ENCODE data around the gene PATJ. TPM values are rescaled to one million over a fixed set of nuclear protein-coding genes. Genes with fewer than 3 reads are reported as not detected.

PATJ gene
- polyA plus RNA-seq, 1 of the 3 experiments (the other 2 are of a cell fraction) = 3.0 TPM

- no peaks in the 10 kb centered on the region for H3K36me3 ChIP-seq (replicated peaks in 1 of 2; ENCODE audit: control insufficient read depth in 1 of 2, insufficient read depth in 2 of 2, low read length in 1 of 2)
- H2AFZ ChIP-seq (ENCODE audit: low read depth) = peak overlapping the region; percentile 85; the same call in 1 of the 2 replicates
- POLR2A ChIA-PET = interaction anchor here (1.2 to 1.7 kb wide), 2 partner anchors 18 to 692 kb away, joined by 3 to 5 read pairs; no protein-coding TSS in a partner anchor
- TF ChIP-seq SIN3A (IDR thresholded peaks at IDR 0.05; ENCODE audit: borderline replicate concordance, low read depth, low read length) (no peak), ZBTB33 (IDR thresholded peaks at IDR 0.05; ENCODE audit: borderline replicate concordance, low read depth) (no peak), RCOR1 (IDR thresholded peaks at IDR 0.05; ENCODE audit: low read length) (peak; percentile 31; the same call in 1 of the 2 replicates), RXRA (IDR thresholded peaks at IDR 0.05; ENCODE audit: borderline replicate concordance, low read depth) (no peak), POLR2AphosphoS5 (IDR thresholded peaks at IDR 0.05; ENCODE audit: low read depth, low read length) (no peak)
- H3K9ac ChIP-seq = no peak overlapping the region
- H3K4me1 ChIP-seq (ENCODE audit: control insufficient read depth in 1 of 2, insufficient read depth in 2 of 2, low read depth in 1 of 2, low read length in 1 of 2) = peaks cover 5 to 6% of the 10 kb centered on the region in 2 experiments; a peak in 2 of 4 replicates
- no peaks in the 10 kb centered on the region for H4K20me1 ChIP-seq (ENCODE audit: insufficient read depth)
- H3K27me3 ChIP-seq (ENCODE audit: insufficient read depth) = no peaks in the 10 kb centered on the region
- DNase-seq = no peak
- 83% methylated on average over 6 of the region's 6 CpGs for WGBS (ENCODE audit: low lambda C conversion rate)
- H3K4me2 ChIP-seq = peak overlapping the region; percentile 85
- no peaks in the 10 kb centered on the region for H3K9me2 ChIP-seq
- CTCF ChIA-PET = no interaction called here
- H3K79me2 ChIP-seq (ENCODE audit: insufficient read depth) = peaks cover 15% of the 10 kb centered on the region
- no peaks in the 10 kb centered on the region for H3F3A ChIP-seq (replicated peaks; ENCODE audit: insufficient read depth)
- H3K9me3 ChIP-seq = no peaks in the 10 kb centered on the region
- peak overlapping the region in 1 of 2 experiments; percentile 77; a peak in 1 of 4 replicates for H3K4me3 ChIP-seq (ENCODE audit: low read depth in 2 of 2, low read length in 1 of 2)
- peak overlapping the region in 1 of 2 experiments; percentile 86; a peak in 2 of 4 replicates for H3K27ac ChIP-seq (ENCODE audit: low read depth in 2 of 2, low read length in 1 of 2)
Measured at GRCh38 chr1:61743716-61744580, 1.7 kb downstream of the PATJ start.

- H3F3A ChIP-seq (replicated peaks; ENCODE audit: insufficient read depth) = peaks cover 3% of the 10 kb centered on the region
- CTCF ChIA-PET = interaction anchor here (1.5 kb wide), 1 partner anchor 108 kb away, joined by 4 read pairs; no protein-coding TSS in a partner anchor
- no peak for DNase-seq
- H3K4me3 ChIP-seq (ENCODE audit: low read depth in 2 of 2, low read length in 1 of 2) = no peak overlapping the region
- H2AFZ ChIP-seq (ENCODE audit: low read depth) = no peak overlapping the region
- no peak overlapping the region for H3K9ac ChIP-seq
- WGBS (ENCODE audit: low lambda C conversion rate) = 41% methylated on average over 1 of the region's 1 CpG
- no peaks in the 10 kb centered on the region for H4K20me1 ChIP-seq (ENCODE audit: insufficient read depth)
- no peaks in the 10 kb centered on the region for H3K36me3 ChIP-seq (replicated peaks in 1 of 2; ENCODE audit: control insufficient read depth in 1 of 2, insufficient read depth in 2 of 2, low read length in 1 of 2)
- POLR2A ChIA-PET = no interaction called here
- no peaks in the 10 kb centered on the region for H3K9me2 ChIP-seq
- H3K27me3 ChIP-seq (ENCODE audit: insufficient read depth) = no peaks in the 10 kb centered on the region
- H3K4me1 ChIP-seq (ENCODE audit: control insufficient read depth in 1 of 2, insufficient read depth in 2 of 2, low read depth in 1 of 2, low read length in 1 of 2) = peaks cover 5 to 6% of the 10 kb centered on the region in 2 experiments; a peak in 2 of 4 replicates
- TF ChIP-seq EZH2phosphoT487 (IDR thresholded peaks at IDR 0.05; ENCODE audit: borderline replicate concordance, low read depth) = no peak
- TF ChIP-seq TCF12 (IDR thresholded peaks at IDR 0.05) = no peak
- TF ChIP-seq MXI1 (IDR thresholded peaks at IDR 0.05; ENCODE audit: low read depth, low read length) = no peak
- TF ChIP-seq JUND (IDR thresholded peaks at IDR 0.05) = no peak
- TF ChIP-seq SIN3A (IDR thresholded peaks at IDR 0.05; ENCODE audit: borderline replicate concordance, low read depth, low read length) = no peak
- TF ChIP-seq TAF1 (IDR thresholded peaks at IDR 0.05; ENCODE audit: borderline replicate concordance, low read depth, low read length) = no peak
- no peak overlapping the region; the same call in 1 of the 2 replicates for H3K4me2 ChIP-seq
- H3K27ac ChIP-seq (ENCODE audit: low read depth in 2 of 2, low read length in 1 of 2) = peak overlapping the region in 1 of 2 experiments; percentile 29; a peak in 1 of 4 replicates
- H3K9me3 ChIP-seq = no peaks in the 10 kb centered on the region
- H3K79me2 ChIP-seq (ENCODE audit: insufficient read depth) = peaks cover 8% of the 10 kb centered on the region
Measured at GRCh38 chr1:61746813-61747212, 4.5 kb downstream of the PATJ start.

Data from SK-N-SH (cell line).